Left lung (tissue), 10 donors: ENCODE results near the gene SLC38A2. TPM values are rescaled to one million over a fixed set of nuclear protein-coding genes. Genes with fewer than 3 reads are reported as not detected.
"Not testable (repeated sequence)": the region's sequence is repeated elsewhere in the genome, so short reads cannot be mapped to it uniquely, and the experiment has no call there.

ENCODE experiments used
- ATAC-seq: fragments of 200-7000 bp; cut with Tn5 transposase; one replicate; pipeline ENCODE4 v1.9.1; 2020; ENCODE audit warnings: moderate library complexity
- DNase-seq, 4 donors: peaks; one replicate each; pipeline ENCODE4 v3.0.0-alpha.2; 2013 to 2020
- H3K27ac ChIP-seq, 2 donors: fragments of 200-600 bp; sonication (generic) in 1 of 2; one replicate each; pipeline versions ENCODE4 v1.5.0 to v1.8.0; 2020 to 2021
- H3K27me3 ChIP-seq, 2 donors: fragments of 200-600 bp; sonication (generic) in 1 of 2; one replicate each; pipeline versions ENCODE4 v1.5.0 to v1.8.0; 2020 to 2021
- H3K36me3 ChIP-seq, 2 donors: fragments of 200-600 bp; sonication (generic) in 1 of 2; one replicate each; pipeline versions ENCODE4 v1.5.0 to v1.8.0; 2020 to 2021
- H3K4me1 ChIP-seq, 2 donors: fragments of 200-600 bp; one replicate each; pipeline ENCODE4 v1.8.0; 2021
- H3K4me3 ChIP-seq, 2 donors: fragments of 200-600 bp; sonication (generic) in 1 of 2; one replicate each; pipeline versions ENCODE4 v1.5.0 to v1.8.0; 2020 to 2021; ENCODE audit warnings: mild to moderate bottlenecking in 1 of 2
- H3K9me3 ChIP-seq, 2 donors: fragments of 200-600 bp; sonication (generic) in 1 of 2; one replicate each; pipeline versions ENCODE4 v1.5.0 to v1.8.0; 2020 to 2021
- intact Hi-C, 2 donors: fragments of 100-400 bp; cut with DNase I; formaldehyde crosslinking; loops; one replicate each; pipeline versions ENCODE4 v1.11.2 to v1.14.2; 2022
- polyA plus RNA-seq, 6 donors: library from polyadenylated mRNA; unstranded; fragments of 120-200 nt; gene quantifications; one replicate each; pipeline ENCODE4 v1.2.1, GENCODE V29; 2013; ENCODE audit not compliant: insufficient read length in 6 of 6
- total RNA-seq, 2 donors: library from RNA; stranded (reverse); fragmentation: NEBNext Ultra II Directional; extraction: Animal tissue kit (Norgen Biotek cat#: 25700); gene quantifications; one replicate each; pipeline ENCODE4 v1.2.1, GENCODE V29; 2021
- TF ChIP-seq, protein P1 (sequence below), 2 donors: fragments of 200-600 bp; sonication (generic) in 1 of 2; IDR thresholded peaks; one replicate each; pipeline versions ENCODE4 v1.5.0 to v1.8.0; 2021; ENCODE audit warnings: antibody characterized with exemption in 2 of 2
- donor health status: DM: no; HTN: yes; CAD: no.
- donor health status: DM: no; HTN: no; CAD: no.

SLC38A2 gene
- total and polyA plus RNA-seq, 8 donors: 154 to 270 (median 183) TPM

DNA sequence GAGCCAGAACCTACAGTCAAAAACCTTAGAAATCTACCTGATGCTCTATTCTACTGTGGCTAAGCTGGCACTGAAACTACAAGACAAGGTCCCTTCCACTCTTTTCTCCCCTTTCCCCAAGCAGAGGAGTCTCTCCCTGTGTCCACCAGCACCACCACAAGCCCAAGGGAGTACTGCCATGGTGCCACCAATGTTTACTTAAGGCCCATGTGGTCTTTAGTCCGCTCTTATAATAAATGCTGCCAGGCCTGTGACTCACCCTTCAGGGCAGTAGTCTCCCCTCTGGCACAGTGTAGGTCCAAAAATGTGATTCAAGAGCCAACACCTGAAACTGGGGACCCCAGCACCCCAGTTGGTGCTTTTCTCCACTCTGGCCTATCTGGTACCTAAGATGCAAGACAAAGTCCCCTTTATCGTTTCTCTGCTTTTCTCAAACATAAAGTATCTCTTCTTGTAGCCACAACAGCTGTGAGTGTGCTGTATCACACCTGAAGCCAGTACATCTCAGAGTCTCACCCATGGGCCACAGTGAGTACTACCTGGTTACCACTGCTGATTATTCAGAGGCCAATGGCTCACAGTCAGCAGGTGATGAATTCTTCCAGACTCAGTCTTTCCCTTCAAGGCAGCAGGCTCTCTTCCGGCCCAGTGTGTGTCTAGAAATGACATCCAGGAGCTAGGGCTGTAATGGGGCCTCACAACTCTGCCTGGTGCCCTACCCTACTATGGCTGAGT is 29.3 kb downstream of the SLC38A2 start:
- DNase-seq (no peak), ATAC-seq (no peak)
- no peaks in the 10 kb centered on the region for H3K27me3 ChIP-seq
- TF ChIP-seq, protein P1, sequence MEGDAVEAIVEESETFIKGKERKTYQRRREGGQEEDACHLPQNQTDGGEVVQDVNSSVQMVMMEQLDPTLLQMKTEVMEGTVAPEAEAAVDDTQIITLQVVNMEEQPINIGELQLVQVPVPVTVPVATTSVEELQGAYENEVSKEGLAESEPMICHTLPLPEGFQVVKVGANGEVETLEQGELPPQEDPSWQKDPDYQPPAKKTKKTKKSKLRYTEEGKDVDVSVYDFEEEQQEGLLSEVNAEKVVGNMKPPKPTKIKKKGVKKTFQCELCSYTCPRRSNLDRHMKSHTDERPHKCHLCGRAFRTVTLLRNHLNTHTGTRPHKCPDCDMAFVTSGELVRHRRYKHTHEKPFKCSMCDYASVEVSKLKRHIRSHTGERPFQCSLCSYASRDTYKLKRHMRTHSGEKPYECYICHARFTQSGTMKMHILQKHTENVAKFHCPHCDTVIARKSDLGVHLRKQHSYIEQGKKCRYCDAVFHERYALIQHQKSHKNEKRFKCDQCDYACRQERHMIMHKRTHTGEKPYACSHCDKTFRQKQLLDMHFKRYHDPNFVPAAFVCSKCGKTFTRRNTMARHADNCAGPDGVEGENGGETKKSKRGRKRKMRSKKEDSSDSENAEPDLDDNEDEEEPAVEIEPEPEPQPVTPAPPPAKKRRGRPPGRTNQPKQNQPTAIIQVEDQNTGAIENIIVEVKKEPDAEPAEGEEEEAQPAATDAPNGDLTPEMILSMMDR (IDR thresholded peaks at IDR 0.05): no peak
- no peak overlapping the region for H3K4me3 ChIP-seq
- no peaks in the 10 kb centered on the region for H3K9me3 ChIP-seq
- intact Hi-C loops: loop anchor here in 1 of 2 donors (10.0 kb wide), 1 partner anchor 682 kb away; no protein-coding TSS in a partner anchor
- no peaks in the 10 kb centered on the region for H3K36me3 ChIP-seq
- H3K27ac ChIP-seq: no peak overlapping the region
- no peaks in the 10 kb centered on the region for H3K4me1 ChIP-seq

DNA sequence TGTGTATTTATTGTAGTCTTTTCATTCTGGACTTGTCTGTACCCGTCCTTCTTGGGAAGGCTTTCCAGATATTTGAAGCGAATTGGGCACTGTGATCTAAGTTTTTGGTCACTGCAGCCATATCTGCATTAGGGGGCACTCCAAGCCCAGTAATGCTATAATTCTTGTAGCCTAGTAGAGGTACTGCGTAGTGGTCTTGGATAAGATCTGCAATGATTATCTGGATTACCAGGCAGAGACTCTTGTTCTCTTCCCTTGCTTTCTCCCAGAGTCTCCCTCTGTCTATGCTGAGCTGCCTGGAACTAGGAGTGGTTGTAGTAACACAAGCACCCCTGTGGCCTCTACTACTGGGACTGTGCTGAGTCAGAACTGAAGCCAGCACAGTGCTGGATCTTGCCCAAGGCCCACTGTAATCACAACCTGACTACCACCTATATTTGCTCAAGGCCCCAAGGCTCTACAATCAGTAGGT is 30.0 kb downstream of the SLC38A2 start:
- peak; percentile 76 for ATAC-seq
- no peak overlapping the region for H3K4me3 ChIP-seq
- intact Hi-C loops: loop anchor here in 1 of 2 donors (10.0 kb wide), 1 partner anchor 682 kb away; no protein-coding TSS in a partner anchor
- no peaks in the 10 kb centered on the region for H3K9me3 ChIP-seq
- no peaks in the 10 kb centered on the region for H3K27me3 ChIP-seq
- DNase-seq: peak in 1 of 4 donors; percentile 48
- H3K27ac ChIP-seq: no peak overlapping the region
- TF ChIP-seq, protein P1 (IDR thresholded peaks at IDR 0.05): peak; percentile 47 to 49
- H3K36me3 ChIP-seq: no peaks in the 10 kb centered on the region
- H3K4me1 ChIP-seq: no peaks in the 10 kb centered on the region

DNA sequence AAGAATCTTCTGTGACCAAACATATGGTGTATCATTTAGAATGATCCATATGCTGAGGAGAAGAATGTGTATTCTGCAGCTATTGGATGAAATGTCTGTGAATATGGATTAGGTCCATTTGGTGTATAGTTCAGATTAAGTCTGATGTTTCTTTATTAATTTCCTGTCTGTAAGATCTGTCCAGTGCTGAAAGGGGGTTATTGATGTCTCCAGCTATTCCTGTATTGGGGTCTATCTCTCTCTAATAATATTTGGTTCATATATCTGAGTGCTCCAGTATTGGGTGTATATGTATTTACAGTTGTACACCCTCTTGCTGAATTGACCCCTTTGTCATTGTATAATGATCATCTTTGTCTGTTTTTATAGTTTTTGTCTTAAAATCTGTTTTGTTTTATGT is 33.5 kb downstream of the SLC38A2 start:
- H3K27ac ChIP-seq: no peak overlapping the region
- TF ChIP-seq, protein P1 (IDR thresholded peaks at IDR 0.05): no peak
- no peaks in the 10 kb centered on the region for H3K4me1 ChIP-seq
- H3K9me3 ChIP-seq: no peaks in the 10 kb centered on the region
- intact Hi-C loops: no loop called here
- H3K4me3 ChIP-seq: no peak overlapping the region
- no peak for ATAC-seq
- H3K27me3 ChIP-seq: no peaks in the 10 kb centered on the region
- no peak for DNase-seq
- H3K36me3 ChIP-seq: no peaks in the 10 kb centered on the region

DNA sequence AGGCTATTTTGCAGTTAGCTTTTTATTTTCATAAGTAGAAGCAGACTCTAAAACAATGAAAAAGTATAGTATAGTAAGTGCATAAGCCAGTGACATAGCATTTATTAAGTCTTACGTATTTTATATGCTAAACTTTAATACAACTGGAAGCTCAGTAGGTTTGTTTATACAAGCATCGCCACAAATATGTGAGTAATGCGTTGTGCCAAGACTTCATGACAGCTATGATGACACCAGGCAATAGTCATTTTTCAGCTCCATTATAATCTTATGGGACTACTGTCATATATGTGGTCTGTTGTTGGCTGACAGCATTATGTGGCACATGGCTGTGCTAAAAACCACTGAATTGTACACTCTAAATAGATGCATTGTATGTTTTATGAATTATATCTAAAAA is 40.3 kb downstream of the SLC38A2 start:
- H3K9me3 ChIP-seq: peaks cover 0 to 25% of the 10 kb centered on the region in 2 donors
- no peaks in the 10 kb centered on the region for H3K27me3 ChIP-seq
- no peaks in the 10 kb centered on the region for H3K4me1 ChIP-seq
- intact Hi-C loops: no loop called here
- no peak overlapping the region for H3K27ac ChIP-seq
- no peak overlapping the region for H3K4me3 ChIP-seq
- H3K36me3 ChIP-seq: no peaks in the 10 kb centered on the region
- DNase-seq (no peak), ATAC-seq (no peak)
- TF ChIP-seq, protein P1 (IDR thresholded peaks at IDR 0.05): no peak

DNA sequence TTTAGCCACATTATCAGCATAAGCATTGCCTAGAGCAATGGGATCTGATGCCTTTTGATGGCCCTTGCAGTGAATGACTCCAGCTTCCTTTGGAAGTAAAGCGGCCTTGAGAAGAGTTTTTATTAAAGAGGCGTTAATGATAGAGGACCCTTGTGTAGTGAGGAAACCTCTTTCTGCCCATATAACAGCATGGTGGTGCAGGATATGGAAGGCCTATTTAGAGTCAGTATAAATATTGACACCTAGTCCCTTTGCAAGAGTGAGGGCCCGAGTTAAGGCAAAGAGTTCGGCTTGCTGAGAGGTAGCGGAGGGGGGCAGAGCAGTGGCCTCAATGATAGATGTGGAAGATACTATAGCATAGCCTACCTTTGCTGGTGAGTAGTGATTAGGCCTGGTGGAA is 47.5 kb downstream of the SLC38A2 start:
- DNase-seq, H3K4me1 ChIP-seq, ATAC-seq, H3K4me3 ChIP-seq, H3K27me3 ChIP-seq, intact Hi-C loops, H3K27ac ChIP-seq, H3K36me3 ChIP-seq: not testable (repeated sequence)
- peaks cover 0 to 27% of the 10 kb centered on the region in 2 donors for H3K9me3 ChIP-seq
